ENCODE measurements around the gene C1orf174. TPM values are rescaled to one million over a fixed set of nuclear protein-coding genes. Genes with fewer than 3 reads are reported as not detected.

The C1orf174 gene
- total RNA-seq, 1 donor from 2014 or later, result 19.8 TPM

GRCh38 chr1:3898994-3899753 lies 898 bp downstream of the C1orf174 start:
- no peak for ATAC-seq
- Histone ChIP-seq H3K4me1 (peaks cover 13% of the 10 kb centered on the region), H3K36me3 (no peaks in the 10 kb centered on the region), H3K4me3 (peak overlapping the region; percentile 99), H3K9me3 (peaks cover 6% of the 10 kb centered on the region), H3K27me3 (ENCODE audit: low read depth) (no peaks in the 10 kb centered on the region), H3K27ac (peak overlapping the region; percentile 96)
- no peak for TF ChIP-seq CTCF (IDR thresholded peaks at IDR 0.05)
- intact Hi-C loops (cut with DNase I), result no loop called here
- DNase-seq, result no peak

GRCh38 chr1:3898475-3898735 lies 1.7 kb downstream of the C1orf174 start:
- no peak for ATAC-seq
- Histone ChIP-seq H3K36me3 (no peaks in the 10 kb centered on the region), H3K27me3 (ENCODE audit: low read depth) (no peaks in the 10 kb centered on the region), H3K4me1 (peaks cover 13% of the 10 kb centered on the region), H3K9me3 (peaks cover 6% of the 10 kb centered on the region), H3K27ac (no peak overlapping the region), H3K4me3 (no peak overlapping the region)
- no peak for DNase-seq
- no peak for TF ChIP-seq CTCF (IDR thresholded peaks at IDR 0.05)
- intact Hi-C loops (cut with DNase I), result no loop called here

GRCh38 chr1:3896396-3897000 lies 3.6 kb downstream of the C1orf174 start:
- H3K36me3 ChIP-seq, result peaks cover 5% of the 10 kb centered on the region
- intact Hi-C loops (cut with DNase I), result no loop called here
- no peaks in the 10 kb centered on the region for H3K27me3 ChIP-seq (ENCODE audit: low read depth)
- TF ChIP-seq CTCF (IDR thresholded peaks at IDR 0.05), result no peak
- peaks cover 6% of the 10 kb centered on the region for H3K9me3 ChIP-seq
- no peak overlapping the region for H3K4me3 ChIP-seq
- ATAC-seq (no peak), DNase-seq (peak; percentile 14)
- no peak overlapping the region for H3K27ac ChIP-seq
- H3K4me1 ChIP-seq, result peaks cover 10% of the 10 kb centered on the region

- intact Hi-C loops (cut with DNase I), result no loop called here
- H3K4me3 ChIP-seq, result no peak overlapping the region
- no peak for ATAC-seq
Observed at GRCh38 chr1:3895951-3896325, 4.1 kb downstream of the C1orf174 start.

GRCh38 chr1:3895279-3895950 lies 4.7 kb downstream of the C1orf174 start:
- Histone ChIP-seq H3K27me3 (ENCODE audit: low read depth) (no peaks in the 10 kb centered on the region), H3K4me1 (peaks cover 10% of the 10 kb centered on the region), H3K4me3 (no peak overlapping the region), H3K36me3 (peaks cover 16% of the 10 kb centered on the region), H3K27ac (no peak overlapping the region), H3K9me3 (peaks cover 6% of the 10 kb centered on the region)
- ATAC-seq (no peak), DNase-seq (peak; percentile 17)
- no peak for TF ChIP-seq CTCF (IDR thresholded peaks at IDR 0.05)
- intact Hi-C loops (cut with DNase I), result no loop called here

More at GRCh38 chr1:3895951-3896325, 4.1 kb downstream of the C1orf174 start:
- H3K36me3 ChIP-seq, result peaks cover 11% of the 10 kb centered on the region
- no peak for TF ChIP-seq CTCF (IDR thresholded peaks at IDR 0.05)
- peaks cover 6% of the 10 kb centered on the region for H3K9me3 ChIP-seq
- H3K27me3 ChIP-seq (ENCODE audit: low read depth), result no peaks in the 10 kb centered on the region
- peaks cover 8% of the 10 kb centered on the region for H3K4me1 ChIP-seq
- DNase-seq, result peak; percentile 14
- no peak overlapping the region for H3K27ac ChIP-seq
